MM.1S (cell line): ENCODE data around the gene PLA2G4E.

Experiments used
- DNase-seq: peaks from one replicate; pipeline ENCODE4 v3.0.0-alpha.2; 2015
- H2AFZ ChIP-seq: fragments of 300-600 bp; sonication (generic); 2 replicates; pipeline ENCODE4 v1.6.0; 2016; ENCODE audit warnings: antibody characterized with exemption, low read length
- H3F3A ChIP-seq: fragments of 300-600 bp; sonication (generic); 2 replicates; pipeline ENCODE4 v1.6.1; 2016; ENCODE audit warnings: mild to moderate bottlenecking, antibody characterized with exemption, low read length, moderate library complexity, mixed read lengths; ENCODE audit not compliant: insufficient read depth
- H3K27ac ChIP-seq: fragments of 300-600 bp; sonication (generic); 2 replicates; pipeline ENCODE4 v1.5.1; 2016; ENCODE audit warnings: mild to moderate bottlenecking, low read length
- H3K27me3 ChIP-seq: fragments of 300-600 bp; sonication (generic); replicated peaks from 2 replicates; pipeline ENCODE4 v1.6.0; 2016; ENCODE audit warnings: low read length; ENCODE audit not compliant: insufficient read depth
- H3K36me3 ChIP-seq: fragments of 300-600 bp; sonication (generic); replicated peaks from 2 replicates; pipeline ENCODE4 v1.6.1; 2016; ENCODE audit warnings: mild to moderate bottlenecking, low read length, mixed read lengths; ENCODE audit not compliant: insufficient read depth
- H3K4me1 ChIP-seq: fragments of 300-600 bp; sonication (generic); 2 replicates; pipeline ENCODE4 v1.6.1; 2016; ENCODE audit warnings: low read length, mixed read lengths
- H3K4me2 ChIP-seq: fragments of 300-600 bp; sonication (generic); 2 replicates; pipeline ENCODE4 v1.6.0; 2016; ENCODE audit warnings: low read depth, low read length
- H3K4me3 ChIP-seq: fragments of 300-600 bp; sonication (generic); 2 replicates; pipeline ENCODE4 v1.5.1; 2016; ENCODE audit warnings: low read length, mixed read lengths
- H3K79me2 ChIP-seq: fragments of 300-600 bp; sonication (generic); 2 replicates; pipeline ENCODE4 v1.6.1; 2016; ENCODE audit warnings: mixed run types, low read length, mixed read lengths
- H3K9ac ChIP-seq: fragments of 300-600 bp; sonication (generic); 2 replicates; pipeline ENCODE4 v1.6.1; 2016; ENCODE audit warnings: low read length, mixed read lengths
- H3K9me2 ChIP-seq: fragments of 300-600 bp; sonication (generic); replicated peaks from 2 replicates; pipeline ENCODE4 v1.6.1; 2016; ENCODE audit warnings: mild to moderate bottlenecking, low read length, mixed read lengths; ENCODE audit not compliant: insufficient read depth
- H3K9me3 ChIP-seq: fragments of 300-600 bp; sonication (generic); replicated peaks from 2 replicates; pipeline ENCODE4 v1.6.1; 2016; ENCODE audit warnings: mild to moderate bottlenecking, low read length, mixed read lengths; ENCODE audit not compliant: insufficient read depth
- H4K20me1 ChIP-seq: fragments of 300-600 bp; sonication (generic); 2 replicates; pipeline ENCODE4 v1.6.1; 2016; ENCODE audit warnings: mild to moderate bottlenecking, low read length, moderate library complexity, mixed read lengths; ENCODE audit not compliant: insufficient read depth
- CTCF ChIP-seq: fragments of 300-600 bp; sonication (generic); IDR thresholded peaks from 2 replicates; pipeline ENCODE4 v1.5.1; 2016; ENCODE audit warnings: antibody characterized with exemption, low read length, mixed read lengths
- EZH2 ChIP-seq: fragments of 300-600 bp; sonication (generic); optimal IDR thresholded peaks from 2 replicates; pipeline ENCODE3; 2017; ENCODE audit warnings: low read depth, mild to moderate bottlenecking, antibody characterized with exemption, low read length, mixed read lengths
- EZH2phosphoT487 ChIP-seq: fragments of 300-600 bp; sonication (generic); IDR thresholded peaks from 2 replicates; pipeline ENCODE4 v1.6.1; 2018; ENCODE audit warnings: antibody characterized with exemption, low read length

Gene PLA2G4E

DNA sequence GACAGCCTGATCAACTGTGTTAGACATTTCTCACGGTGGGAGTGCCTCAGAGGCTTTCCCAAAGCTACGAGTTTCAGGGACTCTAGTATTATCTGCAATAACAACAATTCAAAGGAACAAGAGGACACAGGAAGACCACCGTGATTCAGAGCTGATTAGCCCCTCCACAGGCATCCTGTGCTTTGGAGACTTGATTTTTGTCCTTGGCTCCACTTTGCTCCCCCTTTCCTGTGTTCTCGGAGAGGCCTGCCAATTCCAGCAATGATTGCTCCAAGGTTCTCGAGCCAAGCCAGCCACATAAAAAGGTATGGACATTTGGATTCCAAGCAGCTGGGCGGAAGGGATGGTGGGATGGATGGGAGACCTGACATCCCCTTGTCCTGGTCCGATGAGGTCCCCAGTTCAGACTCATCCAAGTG lies 62.8 kb downstream of the PLA2G4E start:
- Histone ChIP-seq H3K36me3 (no peaks in the 10 kb centered on the region), H3K9me2 (no peaks in the 10 kb centered on the region), H3K4me1 (no peaks in the 10 kb centered on the region), H3K9me3 (no peaks in the 10 kb centered on the region), H3K79me2 (peaks cover 63% of the 10 kb centered on the region), H3K4me3 (no peak overlapping the region), H2AFZ (no peak overlapping the region), H3K9ac (no peak overlapping the region), H3F3A (no peaks in the 10 kb centered on the region), H3K4me2 (no peak overlapping the region), H3K27ac (no peak overlapping the region), H4K20me1 (no peaks in the 10 kb centered on the region), H3K27me3 (no peaks in the 10 kb centered on the region)
- no peak for DNase-seq
- TF ChIP-seq EZH2, result no peak
- TF ChIP-seq CTCF, result no peak

DNA sequence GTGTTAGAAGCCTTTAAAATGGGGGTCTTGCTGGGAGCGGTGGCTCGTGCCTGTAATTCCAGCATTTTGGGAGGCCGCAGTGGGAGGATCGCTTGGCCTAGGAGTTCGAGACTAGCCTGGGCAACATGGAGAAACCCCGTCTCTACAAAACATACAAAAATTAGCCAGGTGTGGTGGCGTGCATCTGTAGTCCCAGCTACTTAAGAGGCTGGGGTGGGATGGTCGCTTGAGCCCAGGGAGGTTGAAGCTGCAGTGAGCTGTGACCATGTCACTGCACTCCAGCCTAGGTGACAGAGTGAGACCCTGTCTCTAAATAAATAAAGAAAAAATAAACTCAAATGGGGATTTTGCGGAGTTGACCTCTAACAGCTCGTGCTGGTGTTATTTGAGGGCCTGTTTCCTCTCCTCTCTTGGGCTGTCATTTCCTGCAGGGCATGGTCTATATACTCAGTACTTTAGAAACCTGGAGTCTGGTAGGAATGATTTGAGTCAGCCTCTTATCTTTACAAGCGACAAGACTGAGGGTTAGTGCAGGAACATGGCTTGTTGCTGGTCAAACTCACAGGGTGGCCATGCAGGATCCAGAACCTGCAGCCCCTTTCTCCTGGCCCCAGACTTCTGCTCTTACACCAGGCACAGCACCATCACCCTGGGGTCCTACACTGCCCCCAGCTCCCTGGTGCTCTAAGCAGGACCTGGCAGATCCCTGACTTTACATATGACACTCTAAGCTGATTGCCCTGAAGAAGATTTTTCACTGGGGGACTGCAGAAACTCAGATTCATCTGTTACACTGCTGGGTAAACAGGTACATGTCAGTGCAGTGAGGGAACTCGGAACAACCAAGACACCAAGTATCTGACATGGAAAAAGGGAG lies 63.6 kb downstream of the PLA2G4E start:
- Histone ChIP-seq H3K9me3 (no peaks in the 10 kb centered on the region), H3K4me3 (no peak overlapping the region), H3K9me2 (no peaks in the 10 kb centered on the region), H3K4me2 (no peak overlapping the region), H3K4me1 (no peaks in the 10 kb centered on the region), H3K79me2 (peaks cover 63% of the 10 kb centered on the region), H3K27ac (no peak overlapping the region), H4K20me1 (no peaks in the 10 kb centered on the region), H3K9ac (no peak overlapping the region), H3F3A (no peaks in the 10 kb centered on the region), H3K36me3 (no peaks in the 10 kb centered on the region), H2AFZ (no peak overlapping the region), H3K27me3 (no peaks in the 10 kb centered on the region)
- DNase-seq, result no peak
- TF ChIP-seq CTCF, result no peak

- no peaks in the 10 kb centered on the region for H3K4me1 ChIP-seq
- H3K4me2 ChIP-seq, result no peak overlapping the region
- no peak overlapping the region for H2AFZ ChIP-seq
- peaks cover 50% of the 10 kb centered on the region for H3K79me2 ChIP-seq
- no peaks in the 10 kb centered on the region for H3K9me3 ChIP-seq
- no peaks in the 10 kb centered on the region for H3K9me2 ChIP-seq
- no peak overlapping the region for H3K27ac ChIP-seq
- H4K20me1 ChIP-seq, result no peaks in the 10 kb centered on the region
- no peak for DNase-seq
- TF ChIP-seq CTCF, result no peak
- TF ChIP-seq EZH2, result no peak
- TF ChIP-seq EZH2phosphoT487, result no peak
- no peaks in the 10 kb centered on the region for H3F3A ChIP-seq
- H3K9ac ChIP-seq, result no peak overlapping the region
- no peaks in the 10 kb centered on the region for H3K27me3 ChIP-seq
- no peak overlapping the region for H3K4me3 ChIP-seq
- H3K36me3 ChIP-seq, result no peaks in the 10 kb centered on the region
These were observed 64.9 kb downstream of the PLA2G4E start for GRCh38 chr15:41955807-41956525.
